GM21367 (cell line): ENCODE data around the gene WRAP73.

ENCODE experiments used
- ATAC-seq: cut with Tn5 transposase; IDR thresholded peaks from one replicate; pipeline ENCODE4 v1.9.1; 2021; ENCODE audit not compliant: unreplicated experiment

Gene WRAP73

DNA sequence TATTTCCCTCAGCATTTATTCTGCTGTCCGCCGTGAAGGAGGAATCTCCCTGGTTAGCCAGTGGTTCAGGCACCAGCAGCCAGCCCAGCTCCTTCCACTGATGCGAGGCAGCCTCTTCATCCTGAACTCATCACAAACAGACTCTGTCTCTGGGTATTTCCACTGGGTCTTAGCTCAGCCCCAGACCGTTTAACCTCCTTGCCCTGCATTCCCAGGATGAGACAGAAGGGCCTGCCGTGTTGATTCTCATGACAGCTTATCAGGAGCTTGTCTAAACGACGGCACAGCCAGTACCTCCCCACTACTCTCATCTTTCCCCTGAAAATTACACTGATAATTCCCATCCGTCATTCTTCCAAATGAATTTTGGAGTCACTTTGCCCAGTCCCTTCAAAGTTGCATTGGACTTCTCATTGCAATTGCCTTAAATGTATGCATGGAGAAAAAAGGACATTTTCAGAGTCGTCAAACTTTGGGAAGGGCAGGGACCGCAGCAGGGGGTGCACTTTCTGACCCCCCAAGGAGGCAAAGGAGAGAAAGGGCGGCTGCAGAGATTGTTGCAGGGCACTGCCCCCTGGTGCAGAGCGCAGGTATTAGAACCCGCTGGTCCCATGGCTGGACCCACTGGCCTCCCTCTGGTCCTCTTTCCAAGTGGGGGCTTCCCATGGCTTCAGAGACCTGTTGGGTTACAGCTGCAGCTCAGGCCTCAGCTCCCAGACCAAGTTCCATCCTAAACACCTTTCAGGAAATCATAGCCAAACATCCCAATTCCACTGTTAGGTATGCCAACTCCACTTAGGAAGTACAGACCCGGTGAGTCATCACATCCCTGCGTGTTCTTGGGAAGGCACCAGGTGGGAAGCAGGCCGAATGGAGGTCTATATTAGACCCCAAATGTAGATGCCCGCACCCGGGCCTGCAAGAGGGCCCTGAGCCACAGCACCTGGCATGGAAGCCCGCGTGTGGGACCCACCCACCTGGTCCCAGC, 34.9 kb downstream of the WRAP73 start:
- no peak for ATAC-seq

DNA sequence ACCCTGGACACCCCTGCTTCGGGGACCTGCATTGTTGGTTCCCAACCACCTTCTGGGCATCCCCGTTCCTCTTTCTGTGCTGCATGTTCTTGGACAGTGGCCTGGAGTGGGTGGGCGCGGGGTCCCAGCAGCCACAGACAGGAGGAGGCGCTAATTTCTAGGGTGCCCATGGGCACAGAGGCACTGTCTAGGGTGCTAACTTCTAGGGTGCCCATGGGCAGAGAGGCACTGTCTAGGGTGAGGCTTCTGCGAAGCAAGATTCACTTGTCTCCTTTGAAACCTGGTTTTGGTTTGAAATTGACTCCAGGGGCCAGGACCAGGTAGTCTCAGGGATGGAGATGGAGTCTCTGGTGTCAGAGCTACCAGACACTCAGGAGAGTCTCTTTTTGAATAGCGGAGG, 37.8 kb downstream of the WRAP73 start:
- ATAC-seq = no peak

DNA sequence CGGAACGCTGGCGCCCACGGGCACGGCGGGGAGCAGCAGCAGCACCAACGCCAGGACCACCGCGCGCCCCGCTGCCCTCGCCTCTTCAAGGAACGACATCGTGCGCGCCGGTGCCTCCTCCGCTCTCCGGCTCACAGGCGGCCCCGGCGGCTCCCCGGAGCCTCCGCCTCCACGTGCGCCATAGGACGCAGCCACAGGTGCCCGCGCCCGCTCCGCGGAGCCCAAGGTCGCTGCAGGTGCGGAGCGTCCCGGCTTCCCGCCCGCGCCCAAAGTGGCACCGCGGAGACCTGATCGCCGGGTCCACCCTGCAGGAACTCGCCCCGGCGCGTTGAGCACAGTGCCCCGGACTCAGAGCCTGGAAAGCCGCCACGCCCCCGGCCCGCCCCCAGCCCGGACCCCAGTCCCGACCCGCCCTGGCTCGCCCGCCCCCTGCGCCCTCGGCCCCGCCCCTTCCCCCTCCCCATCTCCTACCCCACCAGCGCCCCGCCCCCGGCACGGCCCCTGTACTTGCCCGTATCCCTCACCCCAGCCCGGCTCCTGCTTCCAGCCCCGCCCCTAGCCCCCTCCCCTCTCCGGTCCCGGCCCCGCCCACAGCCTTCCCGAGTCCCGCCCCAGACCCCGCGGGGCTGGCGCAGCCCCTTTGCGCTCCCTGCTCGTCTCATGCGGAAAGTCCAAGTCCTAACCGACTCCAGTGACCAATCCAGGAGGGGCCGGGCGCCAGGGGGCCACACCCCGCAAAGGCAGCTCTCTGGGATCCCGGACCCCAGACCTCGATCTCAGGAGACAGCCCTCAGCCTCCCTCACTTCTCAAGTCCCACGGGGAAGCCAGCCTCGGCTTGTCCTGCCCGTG, 38.5 kb downstream of the WRAP73 start, which contains the start of gene MEGF6:
Gene MEGF6, minus strand, starts transcription at position 339 of the 850 bp plus-strand sequence. Its CDS starts 240 bp downstream, at position 99.
- no peak for ATAC-seq

DNA sequence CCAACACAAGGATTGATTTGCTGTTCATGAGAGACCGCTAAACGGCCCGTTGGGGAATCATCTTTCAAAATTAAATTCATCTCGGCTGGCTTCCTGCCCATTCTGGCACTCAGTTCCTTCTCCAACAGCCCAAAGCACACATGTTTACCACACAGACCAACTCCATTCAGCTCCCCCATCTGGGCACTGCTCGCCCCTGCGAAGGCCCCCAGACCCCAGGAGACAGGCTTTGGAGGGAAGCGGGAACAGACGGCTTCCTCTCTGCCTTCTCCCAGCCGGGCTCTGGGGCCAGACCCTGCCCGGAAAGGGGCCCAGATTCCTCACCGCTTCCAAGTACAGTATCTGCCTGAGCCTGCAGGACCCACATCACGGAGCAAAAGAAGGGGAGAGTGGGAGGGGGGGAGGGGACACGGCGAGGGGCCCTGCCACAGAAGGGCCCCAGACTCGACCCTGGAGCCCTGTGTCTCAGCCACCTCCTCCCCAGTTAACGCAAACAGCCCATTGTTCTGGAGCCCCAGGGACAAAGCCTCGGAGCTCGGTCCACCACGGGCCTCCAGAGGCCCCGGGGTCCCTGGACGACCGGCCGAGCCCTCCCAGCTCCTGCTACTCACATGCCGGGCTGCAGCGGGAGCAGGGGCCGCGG, 39.3 kb downstream of the WRAP73 start:
- no peak for ATAC-seq

DNA sequence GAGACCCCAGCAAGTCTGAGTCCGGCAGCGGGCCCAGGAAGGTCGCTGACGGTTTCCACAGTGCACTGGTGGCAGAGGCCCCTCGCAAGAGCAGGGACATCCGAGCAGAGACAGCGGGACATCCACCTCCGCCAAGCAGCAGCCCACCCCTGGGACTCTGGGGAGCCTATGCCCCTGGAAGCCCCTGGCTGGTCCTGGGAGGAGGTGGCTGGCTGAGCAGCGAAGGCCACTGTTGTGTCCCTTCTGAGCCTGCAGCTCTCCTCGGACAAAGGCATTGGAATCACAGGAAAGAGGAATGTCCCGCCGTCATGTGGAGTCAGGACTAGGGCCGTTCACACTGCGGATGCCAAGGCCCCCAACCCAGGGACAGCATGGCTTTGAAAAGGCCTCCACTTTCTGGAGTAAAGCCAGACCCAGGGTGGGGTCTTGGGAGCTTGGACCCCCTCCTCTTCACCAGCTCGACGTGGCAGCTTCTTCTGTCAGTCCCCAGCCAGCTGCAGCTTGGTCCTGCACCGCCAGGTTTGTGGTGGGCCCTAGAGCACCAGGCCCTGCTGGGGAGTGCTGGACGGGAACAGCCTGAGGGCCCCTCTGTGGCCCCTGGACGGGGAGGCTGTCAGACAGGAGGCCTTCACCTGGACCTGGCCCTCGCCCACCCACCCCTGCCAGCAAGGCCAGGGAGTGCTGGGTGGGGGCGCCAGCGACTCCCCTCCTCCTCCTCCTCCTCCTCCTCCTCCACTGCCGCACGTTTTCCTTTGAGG, 40.0 kb downstream of the WRAP73 start:
- no peak for ATAC-seq

DNA sequence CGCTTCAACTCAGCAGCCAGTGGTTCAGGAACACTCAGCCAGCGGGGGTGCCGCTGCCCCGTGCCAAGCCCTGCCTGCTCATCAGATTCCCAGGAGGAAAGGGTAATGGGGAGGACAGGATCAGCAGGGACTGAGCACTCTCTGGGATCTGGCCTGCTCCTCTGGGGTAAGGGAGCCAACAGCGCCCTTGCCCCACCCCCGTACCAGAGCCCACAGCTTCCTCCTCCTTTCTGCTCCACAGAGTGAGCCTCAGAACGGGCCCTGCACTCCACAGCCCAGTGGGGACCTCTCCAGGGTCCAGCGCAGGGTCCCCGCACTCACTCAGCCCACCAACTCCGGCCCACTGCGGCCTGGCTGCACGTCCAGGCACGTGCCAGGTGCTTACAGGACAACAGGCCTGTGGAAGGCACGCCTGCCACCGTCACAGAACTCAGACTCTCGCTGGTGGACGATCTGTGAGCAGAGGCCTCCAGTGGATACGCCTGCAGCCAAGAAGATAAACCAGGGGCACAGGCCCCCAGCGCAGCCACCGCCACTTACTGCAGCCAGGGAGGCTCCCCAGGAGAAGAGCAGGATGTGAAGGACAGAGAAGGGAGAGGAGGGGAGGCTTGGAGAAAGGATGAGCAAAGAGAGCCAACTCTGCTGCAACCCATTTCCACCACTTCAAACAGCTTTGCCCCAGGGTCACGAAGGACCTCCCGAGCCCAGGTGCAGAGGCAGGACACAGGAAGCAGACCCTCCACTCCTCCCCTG, 40.7 kb downstream of the WRAP73 start:
- ATAC-seq = no peak

DNA sequence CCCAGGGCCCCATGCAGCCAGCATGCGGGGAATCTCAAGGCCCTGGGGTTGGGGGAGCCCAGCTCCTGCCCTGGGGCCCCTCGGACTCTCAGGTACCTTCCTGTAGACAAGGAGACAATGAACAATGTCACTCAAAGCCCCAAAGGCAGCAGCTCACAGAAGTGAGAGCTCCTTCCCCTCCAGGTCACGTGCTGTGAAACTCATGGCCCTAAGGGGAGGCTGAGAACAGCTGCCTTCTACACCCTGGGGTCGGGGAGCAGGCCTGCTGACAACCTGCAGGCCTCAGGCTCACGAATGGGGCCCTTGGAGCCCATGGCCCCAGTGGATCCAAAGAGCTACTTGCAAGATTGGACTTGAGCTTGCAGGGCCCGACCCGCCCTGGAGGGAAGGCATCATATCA, 41.7 kb downstream of the WRAP73 start:
- ATAC-seq = no peak

DNA sequence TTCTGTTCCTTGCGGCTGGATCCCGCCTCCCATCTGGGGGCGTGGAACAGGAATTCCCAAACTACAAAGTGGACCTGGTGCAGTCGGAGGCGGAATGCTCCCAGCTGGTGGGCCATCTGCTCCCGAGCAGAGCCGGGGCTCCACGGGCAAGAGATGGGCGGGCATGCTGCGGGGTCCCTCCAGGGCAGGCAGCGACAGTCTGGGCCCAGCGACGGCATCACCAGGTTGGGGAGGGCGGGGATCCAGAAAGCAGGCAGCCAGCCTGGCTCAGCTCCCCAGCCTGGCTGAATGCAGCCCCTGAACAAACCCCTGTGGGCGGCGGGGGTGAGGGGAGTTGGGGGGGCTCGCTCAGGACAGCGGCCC, 42.2 kb downstream of the WRAP73 start:
- no peak for ATAC-seq

DNA sequence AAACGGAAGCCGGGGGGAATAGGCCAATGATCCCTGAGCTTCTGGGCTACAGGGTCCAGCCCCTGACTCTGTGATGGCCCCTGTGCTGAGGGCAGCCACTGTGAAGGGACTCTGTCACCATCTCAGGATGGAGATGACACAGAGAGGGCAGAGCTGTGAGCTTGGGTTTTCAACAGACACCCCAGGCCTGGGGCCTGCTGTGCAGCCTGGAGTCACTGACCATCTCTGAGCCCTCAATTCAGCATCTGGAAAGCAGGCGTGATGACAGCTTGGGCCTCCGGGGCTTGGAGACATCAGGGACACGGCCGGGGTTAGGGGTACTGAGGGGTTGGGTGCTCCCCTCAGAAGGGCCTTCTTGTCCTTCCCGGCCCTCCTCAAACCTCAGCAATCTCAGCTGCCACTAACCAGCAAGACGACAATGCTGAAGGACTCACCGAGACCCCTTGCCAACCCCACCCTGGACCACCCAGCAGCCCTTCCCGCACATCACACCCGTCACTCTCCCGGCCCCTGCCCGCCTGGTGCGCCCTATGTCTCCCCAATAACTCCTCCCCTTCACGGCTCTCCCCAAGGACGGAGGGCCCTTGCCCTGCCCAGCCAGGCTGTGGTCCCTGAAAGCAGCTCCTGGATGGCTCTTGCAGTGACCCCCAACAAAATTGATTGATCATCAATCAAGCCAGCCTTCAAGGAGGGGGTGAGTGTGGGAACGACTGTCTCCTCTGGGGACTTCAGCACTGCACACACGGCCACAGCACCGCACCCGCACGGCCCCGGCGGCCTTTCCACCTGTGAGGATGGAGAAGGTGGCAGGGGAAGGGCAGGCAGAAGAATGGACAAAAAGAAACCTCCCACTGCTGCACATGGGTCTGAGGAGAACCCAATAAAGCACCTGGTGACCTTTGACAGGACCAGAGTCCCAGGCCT, 42.9 kb downstream of the WRAP73 start:
- no peak for ATAC-seq

DNA sequence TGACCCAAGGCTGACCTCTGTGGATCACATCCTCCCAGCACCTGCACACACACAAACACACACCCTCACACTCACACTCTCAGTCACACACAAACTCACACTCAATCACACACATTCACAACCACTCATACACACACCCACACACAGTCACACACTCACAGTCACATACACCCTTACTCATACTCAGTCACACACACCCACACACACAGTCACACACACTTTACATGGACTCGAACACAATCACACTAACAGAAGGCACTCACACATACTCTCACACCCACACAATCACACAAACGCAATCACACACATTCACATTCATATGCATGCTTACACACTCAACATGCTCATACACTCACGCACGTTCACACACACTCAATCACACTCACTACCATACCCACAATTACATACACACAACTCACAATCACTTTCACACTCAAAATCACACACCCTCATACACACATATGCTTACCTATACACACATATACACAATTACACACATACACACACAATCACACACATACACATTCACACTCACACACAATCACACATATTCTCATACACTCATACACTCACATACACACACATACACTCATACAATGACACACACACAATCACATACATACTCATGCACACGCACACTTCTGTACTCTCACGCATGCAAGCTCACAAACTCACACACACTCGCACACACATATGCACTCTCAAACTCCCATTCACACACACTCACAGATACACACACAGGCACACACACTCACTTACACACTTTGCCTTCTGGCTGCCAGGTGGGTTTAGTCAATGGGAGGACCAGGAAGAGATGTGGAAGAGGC, 44.7 kb downstream of the WRAP73 start:
- ATAC-seq = no peak

DNA sequence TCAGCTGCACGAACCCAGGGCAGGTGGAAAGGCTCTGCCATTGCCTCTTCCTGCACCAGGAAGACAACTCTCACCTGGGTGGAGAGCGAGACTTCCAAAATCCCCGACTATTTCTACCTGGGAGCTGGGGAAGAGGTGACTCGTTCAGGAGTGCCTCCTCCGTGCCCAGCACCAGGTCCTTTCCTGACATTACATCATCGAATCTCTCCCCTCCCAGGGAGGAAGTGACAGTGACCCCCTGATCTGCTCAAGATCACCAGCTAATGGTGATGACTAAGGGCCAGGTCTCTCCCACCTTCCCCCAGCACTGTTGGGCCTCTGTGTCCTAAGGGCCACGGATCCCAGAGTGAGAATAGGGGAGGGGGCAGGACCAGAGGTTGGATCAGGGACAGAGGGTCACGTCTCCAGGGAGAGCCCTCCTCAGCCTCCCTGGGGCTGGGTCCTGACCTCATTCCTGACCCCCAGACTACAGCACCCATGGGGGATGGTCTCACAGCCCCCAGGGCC, 45.4 kb downstream of the WRAP73 start:
- ATAC-seq = no peak

DNA sequence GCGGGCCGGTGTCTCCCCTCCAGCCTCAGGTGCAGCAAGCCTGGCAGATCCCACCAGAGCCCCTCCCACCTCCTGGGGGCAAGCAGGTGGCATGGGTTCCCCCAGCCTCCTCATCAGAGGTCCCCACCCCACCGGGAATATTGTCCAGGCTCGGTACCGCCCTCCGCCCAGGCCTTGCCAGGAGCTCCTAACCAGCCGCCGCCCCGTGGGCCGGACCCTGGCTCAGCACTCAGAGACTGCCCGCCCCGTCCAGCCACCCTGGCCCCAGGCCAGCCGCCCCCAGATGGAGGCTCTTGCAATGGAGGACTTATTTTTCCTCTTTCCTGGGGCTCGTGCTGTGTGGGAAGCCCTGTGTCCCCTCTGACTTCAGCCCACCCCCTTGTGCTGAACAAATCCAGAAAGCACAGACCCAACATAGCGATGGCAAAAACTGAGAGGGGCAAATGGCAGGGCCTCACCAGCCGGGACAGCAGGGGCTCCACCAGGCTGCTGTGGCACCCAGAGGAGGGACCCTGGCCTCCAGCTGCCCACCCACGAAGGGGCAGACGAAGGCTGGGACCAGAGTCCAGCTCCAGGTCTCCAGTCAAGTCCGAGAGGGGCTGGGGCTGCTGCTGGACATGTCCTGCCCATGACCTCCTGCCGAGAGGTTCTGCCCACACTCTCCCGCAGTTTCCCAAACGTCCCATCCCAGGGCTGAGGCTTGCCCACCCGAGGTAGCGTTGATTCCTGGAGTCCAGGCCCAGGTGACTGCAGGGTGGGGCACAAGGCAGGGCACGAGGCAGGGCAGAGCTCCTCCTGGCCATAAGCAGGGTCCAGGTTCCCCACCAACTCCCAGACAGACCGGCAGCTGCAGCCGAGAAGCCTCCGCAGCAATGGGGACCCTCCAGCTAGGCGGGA, 46.1 kb downstream of the WRAP73 start:
- ATAC-seq = no peak

DNA sequence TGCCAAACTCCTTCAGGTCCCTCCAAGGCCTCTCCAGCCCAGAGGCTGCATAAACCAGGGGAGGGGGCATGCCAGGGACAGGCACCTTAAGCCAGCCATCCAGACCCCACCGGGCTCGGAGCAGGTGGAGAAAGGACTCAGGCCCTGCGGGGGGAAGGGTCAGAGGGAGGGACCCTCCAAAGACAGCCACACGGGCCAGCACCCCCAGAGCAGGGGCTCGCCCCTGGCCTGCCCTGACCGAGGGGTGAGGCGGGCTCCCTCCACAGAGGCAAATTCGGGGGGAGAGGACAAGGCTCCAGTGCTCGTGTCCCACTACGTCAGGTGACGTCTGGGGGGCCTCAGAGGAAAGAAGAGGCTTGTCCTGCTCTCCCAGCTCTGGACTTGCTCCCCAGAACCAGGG, 46.7 kb downstream of the WRAP73 start:
- ATAC-seq = no peak

DNA sequence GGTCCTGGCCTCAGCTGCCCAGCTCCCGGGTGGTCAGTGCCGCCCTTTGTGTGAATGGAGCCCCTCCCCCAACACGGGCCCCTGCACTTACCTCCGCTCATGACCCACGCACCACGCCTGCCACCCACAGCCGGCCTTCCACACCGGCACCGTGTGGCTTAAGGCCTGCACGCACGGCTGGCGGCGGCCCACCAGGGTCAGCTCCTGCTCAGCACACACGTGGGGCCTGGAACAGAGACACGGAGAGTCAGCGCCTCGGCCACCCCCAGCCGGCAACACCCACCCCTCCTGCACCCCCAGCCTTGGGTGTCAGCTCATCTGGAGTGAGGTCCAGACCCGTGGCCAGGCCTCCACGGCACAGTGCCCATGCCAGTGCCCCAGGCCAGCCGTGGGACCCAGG, 47.5 kb downstream of the WRAP73 start:
- no peak for ATAC-seq

DNA sequence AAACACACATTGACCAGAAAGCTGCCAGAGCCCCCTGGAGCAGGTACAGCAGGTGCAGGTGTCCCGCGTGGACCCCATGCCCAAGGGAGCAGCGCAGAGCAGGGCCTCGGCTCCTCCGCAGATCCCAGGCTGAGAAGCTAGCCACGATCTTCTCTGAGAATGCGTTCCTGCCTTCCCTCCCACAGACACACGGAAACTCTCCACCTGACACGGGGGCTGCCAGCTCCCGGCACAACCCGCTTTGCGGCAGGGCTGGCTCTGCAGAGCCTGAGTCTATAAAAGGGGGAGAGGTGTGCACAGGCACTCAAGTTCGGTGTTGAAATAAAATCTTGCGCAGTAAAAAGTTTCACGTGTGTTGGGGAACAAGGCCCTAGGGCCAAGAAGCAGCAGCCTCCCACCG, 48.2 kb downstream of the WRAP73 start:
- no peak for ATAC-seq

DNA sequence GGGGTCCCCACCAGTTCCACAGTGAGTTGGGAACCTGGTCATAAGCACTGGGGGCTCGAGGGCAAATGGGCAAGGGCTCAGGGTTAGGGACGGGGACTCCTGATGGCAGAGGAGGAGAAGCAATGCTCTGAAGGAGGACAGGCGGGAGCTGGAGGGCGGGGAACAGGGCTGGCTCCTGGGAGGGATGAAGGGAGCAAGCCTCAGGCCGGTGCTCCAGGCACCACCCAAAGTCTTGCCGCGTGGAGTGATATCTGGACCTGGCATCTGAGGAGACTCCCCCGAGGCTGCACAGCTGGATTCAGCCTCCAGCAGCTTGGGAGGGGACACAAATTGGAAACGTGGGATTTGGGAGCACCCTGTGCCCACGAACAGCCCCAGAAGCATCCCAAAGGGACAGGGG, 49.5 kb downstream of the WRAP73 start:
- no peak for ATAC-seq

DNA sequence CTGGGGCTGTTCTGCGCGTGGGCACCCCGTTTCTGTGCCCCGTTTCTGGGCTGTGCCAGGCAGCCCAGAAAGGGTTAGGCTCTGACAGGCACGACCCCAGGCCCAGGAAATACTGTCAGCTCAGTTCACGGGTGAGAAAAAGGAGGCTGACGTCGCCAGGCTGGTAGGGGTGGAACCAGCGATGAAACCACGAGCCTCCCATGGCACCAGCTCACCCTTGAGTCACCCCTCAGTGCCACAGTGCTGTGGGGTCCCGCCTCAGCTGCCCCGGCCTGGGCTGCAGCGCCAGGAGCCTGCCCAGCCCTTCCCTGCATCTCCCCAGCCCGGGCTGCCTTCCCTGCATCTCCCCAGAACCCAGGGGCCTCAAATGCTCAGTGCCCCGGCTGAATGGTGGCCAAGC, 50.1 kb downstream of the WRAP73 start:
- ATAC-seq = no peak
